GM20000 (cell line): ENCODE data around the gene CTXND2.

Experiments
- DNase-seq: peaks from one replicate; pipeline ENCODE4 v3.0.0; 2012; ENCODE audit warnings: low spot score
- TF ChIP-seq, protein P1 (sequence below): IDR thresholded peaks from 2 replicates; pipeline ENCODE4 v1.5.1; 2012; ENCODE audit warnings: mild to moderate bottlenecking, control low read depth; ENCODE audit errors: extremely low read depth, missing control alignments

Gene CTXND2

DNA sequence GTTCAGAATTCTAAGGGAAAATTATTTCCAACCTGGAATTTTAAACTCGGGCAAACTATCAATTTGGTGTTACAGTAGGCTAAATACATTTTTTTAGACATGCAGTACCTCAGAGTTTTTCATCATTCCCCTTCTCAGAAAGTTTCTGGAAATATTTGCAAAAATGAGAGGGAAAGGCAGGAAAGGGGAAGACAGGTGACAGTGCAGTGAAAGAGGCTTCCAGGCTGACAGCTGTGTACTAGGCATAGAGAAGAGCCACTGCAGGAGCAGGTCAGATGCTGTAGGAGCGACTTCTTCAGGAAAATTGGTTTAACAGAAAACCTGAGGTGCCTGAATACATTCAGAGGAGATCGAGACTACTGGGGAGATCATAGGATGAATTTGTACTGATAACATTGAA lies 67.8 kb downstream of the CTXND2 start:
- DNase-seq, result no peak
- TF ChIP-seq, protein P1, sequence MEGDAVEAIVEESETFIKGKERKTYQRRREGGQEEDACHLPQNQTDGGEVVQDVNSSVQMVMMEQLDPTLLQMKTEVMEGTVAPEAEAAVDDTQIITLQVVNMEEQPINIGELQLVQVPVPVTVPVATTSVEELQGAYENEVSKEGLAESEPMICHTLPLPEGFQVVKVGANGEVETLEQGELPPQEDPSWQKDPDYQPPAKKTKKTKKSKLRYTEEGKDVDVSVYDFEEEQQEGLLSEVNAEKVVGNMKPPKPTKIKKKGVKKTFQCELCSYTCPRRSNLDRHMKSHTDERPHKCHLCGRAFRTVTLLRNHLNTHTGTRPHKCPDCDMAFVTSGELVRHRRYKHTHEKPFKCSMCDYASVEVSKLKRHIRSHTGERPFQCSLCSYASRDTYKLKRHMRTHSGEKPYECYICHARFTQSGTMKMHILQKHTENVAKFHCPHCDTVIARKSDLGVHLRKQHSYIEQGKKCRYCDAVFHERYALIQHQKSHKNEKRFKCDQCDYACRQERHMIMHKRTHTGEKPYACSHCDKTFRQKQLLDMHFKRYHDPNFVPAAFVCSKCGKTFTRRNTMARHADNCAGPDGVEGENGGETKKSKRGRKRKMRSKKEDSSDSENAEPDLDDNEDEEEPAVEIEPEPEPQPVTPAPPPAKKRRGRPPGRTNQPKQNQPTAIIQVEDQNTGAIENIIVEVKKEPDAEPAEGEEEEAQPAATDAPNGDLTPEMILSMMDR, result no peak

DNA sequence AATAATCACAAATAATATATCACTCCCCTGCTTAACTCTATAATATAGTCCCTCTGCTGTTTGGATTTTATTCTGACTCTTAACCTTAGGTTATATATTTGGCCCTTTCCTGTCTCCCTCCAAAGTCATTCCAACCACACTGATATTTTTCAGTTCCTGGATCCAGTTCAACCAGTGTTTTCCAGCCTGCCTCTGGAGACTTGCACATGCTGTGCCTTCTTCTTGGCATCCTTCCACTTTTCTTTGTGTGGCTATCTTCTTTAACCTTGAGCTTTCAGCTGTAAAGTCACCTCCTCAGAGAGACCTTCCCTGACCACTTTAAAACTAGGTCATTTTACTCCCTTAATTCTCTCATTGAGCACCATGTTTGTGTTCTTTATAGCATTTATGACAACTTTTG lies 68.3 kb downstream of the CTXND2 start:
- no peak for DNase-seq
- TF ChIP-seq, protein P1, result no peak

DNA sequence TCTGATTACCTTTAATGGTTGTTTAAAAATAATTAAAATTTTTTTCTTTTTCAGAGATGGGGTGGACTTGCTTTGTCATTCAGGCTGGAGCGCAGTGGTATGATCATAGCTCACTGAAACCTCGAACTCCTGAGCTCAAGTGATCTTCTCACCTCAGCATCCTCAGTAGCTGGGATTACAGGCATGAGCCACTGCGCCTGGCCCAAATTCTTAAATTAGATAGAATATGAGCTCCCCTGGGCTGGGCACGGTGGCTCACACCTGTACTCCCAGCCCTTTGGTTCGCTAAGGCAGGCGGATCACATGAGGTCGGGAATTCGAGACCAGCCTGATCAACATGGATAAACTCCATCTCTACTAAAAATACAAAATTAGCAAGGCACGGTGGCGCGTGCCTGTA lies 70.7 kb downstream of the CTXND2 start:
- TF ChIP-seq, protein P1, result no peak
- no peak for DNase-seq

DNA sequence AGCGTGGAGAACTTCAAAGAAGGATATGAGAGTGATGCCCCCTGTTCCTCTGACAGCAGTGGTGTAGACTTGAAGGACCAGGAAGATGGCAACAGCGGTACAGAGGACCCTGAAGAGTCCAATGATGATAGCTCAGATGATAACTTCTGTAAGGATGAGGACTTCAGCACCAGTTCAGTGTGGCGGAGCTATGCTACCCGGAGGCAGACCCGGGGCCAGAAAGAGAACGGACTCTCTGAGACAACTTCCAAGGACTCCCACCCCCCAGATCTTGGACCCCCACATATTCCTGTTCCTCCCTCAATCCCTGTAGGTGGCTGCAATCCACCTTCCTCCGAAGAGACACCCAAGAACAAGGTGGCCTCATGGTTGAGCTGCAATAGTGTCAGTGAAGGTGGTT lies 73.7 kb downstream of the CTXND2 start:
- TF ChIP-seq, protein P1, result no peak
- DNase-seq, result no peak

DNA sequence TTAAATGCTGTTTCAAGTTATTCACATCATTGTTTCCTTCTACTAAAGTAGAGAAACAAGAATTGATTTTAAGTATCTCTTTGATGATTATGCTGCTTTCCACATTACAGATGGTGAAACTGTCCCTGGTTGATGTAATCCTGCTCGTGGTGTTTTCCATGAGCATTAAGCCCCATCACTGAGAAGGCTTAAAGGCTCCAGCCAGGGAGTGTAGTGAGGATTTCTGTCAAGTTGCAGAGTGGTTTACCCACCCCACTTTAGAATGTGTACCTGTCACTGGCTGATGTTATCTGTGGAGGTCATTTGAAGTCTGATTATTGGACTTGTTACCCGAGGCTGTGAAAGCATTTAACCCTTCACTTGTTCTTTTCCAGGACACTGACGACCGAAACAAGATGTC lies 74.8 kb downstream of the CTXND2 start:
- TF ChIP-seq, protein P1, result no peak
- no peak for DNase-seq
